GM21737 (cell line): Measurements from ENCODE around the gene CXXC5.
A peak's percentile ranks its signal among the peaks of the same experiment; 100 is the strongest.

ENCODE experiments used
- ATAC-seq: cut with Tn5 transposase; IDR thresholded peaks from one replicate; pipeline ENCODE4 v1.9.1; 2021; ENCODE audit warnings: mild to moderate bottlenecking, moderate library complexity; ENCODE audit not compliant: unreplicated experiment

Gene CXXC5

DNA sequence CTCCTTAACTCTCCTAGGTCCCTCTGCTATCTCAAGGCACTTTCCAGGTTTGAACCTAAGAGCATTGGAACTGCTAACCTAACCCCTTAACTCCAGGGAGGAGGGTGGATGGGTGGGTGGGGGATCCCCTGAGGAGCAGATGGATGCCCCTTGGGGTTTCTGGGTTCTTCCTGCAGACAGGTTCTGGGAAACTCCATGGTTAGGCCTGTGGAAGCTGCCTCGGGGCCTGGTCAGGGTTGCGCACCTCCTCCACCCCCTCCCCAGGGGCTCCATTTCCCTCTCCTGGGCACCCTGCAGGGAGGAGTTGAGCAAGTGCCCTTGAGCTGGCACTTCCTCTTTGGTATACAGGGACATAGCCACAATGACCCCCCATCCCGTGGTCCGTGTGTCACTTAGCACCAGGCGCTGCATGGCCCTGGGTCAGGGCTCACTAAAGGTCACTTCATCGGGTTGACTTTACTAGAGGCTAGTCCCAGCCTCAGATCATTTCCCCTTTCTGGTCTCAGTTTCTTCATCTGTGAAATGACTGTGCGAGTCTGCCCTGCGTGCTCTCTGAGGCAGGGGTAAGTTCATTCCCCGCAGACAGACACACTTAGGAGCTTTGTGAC is 16.0 kb downstream of the CXXC5 start:
- ATAC-seq, result peak; percentile 38

DNA sequence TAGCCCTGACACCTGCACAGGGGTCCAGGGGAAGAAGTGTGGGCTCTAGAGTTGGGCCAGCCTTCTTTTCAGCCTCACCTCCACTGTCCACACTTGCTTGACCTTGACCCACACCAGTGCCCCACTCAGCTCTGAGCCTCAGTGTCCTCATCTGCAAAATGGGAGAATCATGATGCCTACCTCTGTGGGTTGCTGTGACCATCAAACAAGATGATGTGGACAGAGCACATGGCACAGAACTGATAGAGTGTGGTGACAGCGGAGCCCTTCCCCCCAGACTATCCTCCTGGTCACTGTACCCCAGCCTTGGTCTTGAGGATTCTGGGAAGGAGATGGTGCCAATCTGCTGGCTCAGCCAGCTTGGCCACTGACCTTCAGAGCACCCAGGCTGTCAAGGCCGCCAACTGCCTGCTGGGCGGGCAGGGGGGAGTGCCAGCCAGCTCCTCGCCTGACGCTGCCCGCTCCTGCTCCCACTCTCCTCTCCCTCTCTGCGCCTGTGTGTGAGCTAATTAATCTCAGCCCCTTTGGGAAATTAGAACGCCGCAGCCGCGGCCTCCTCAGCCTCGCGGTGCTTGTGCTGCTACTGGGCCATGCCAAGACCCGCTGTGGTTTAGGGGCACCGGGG is 16.7 kb downstream of the CXXC5 start:
- ATAC-seq, result no peak

DNA sequence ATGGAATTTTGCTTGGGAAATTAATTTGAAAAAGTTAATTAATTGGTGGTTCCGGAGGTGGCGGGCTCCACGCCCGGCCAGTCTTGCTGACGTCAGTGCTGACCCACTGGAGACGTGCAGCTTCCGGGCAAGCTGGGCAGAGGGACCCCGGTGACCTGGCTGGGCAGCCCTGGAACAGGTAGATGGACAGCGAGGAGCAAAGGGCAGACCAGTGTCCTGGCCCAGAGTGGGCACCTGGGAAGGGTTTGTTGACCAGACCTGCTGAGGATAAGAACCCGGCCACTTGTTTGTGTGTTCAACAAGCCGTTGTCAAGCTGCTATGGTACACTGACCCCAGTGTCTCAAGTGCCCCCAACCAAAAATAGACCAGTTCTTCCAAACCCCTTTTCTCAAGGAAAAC is 17.5 kb downstream of the CXXC5 start:
- no peak for ATAC-seq

DNA sequence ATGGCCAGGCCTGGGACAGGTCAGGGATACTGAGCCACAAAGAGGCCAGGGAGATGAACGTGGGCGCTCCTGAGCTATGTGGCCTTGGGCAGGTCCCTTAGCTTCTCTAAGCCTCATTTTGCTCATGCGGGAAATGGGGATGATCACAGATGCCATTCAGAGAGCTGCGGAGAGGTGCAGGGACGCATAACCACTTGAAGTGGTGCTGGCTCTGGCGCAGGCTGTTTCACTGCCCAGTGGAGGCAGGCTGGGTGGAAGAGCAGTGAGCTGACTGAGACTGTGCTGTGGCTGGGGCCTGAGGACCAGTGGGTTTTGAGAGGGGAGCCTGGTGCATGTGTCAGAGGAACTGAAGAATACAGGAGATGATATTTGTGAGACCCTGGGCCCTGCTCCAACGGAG is 18.4 kb downstream of the CXXC5 start:
- ATAC-seq, result no peak

DNA sequence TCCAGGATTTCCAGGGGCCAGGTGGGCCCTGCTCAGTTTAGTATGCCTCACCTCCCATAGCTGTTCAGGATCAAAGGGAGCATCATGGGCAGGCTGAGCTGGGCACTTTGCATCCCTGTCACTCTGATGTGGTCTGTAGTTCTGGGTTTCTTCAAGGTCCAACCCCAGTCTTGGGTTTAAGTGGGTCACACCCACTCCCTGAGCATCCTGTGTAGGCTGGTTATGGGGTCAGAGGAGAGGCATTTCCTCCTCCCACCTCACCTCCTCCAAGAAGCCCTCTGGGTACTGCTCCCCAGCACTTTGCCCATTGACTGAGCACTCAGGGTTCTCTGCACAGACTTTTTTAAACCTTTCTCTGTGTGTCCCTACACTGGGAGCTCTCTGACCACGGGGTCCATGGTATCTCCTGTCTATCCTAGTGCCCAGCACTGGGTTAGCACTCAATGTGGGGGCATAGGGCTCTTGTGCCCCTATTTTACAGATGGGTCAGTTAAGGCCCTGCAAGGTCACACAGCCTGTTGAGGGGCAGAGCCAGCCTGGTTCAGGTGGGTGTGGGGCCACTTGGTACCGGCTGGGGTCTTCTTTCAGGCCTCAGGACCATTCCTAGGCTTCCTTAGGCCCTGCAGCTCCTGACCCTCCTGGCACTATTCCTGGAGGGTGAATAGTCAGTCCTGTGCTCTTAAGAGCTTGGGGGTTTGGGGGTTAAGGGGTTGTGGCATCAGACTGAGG is 19.0 kb downstream of the CXXC5 start:
- no peak for ATAC-seq

DNA sequence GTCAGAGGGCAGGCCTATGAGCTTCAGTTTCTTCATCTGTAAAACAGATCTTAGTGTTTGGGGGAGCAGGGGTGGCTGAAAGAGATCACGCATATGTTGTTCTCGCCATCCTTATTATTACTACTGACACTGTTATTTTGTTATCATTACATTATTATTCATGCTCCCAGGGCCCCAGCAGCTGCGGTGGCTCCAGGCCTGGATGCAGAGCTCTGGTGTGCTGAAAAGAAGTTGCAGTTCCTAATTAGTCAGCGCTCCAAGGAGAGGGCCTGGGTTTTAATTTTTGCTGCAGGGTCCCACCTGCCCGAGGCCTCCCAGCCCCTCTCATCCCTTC is 19.5 kb downstream of the CXXC5 start:
- no peak for ATAC-seq

DNA sequence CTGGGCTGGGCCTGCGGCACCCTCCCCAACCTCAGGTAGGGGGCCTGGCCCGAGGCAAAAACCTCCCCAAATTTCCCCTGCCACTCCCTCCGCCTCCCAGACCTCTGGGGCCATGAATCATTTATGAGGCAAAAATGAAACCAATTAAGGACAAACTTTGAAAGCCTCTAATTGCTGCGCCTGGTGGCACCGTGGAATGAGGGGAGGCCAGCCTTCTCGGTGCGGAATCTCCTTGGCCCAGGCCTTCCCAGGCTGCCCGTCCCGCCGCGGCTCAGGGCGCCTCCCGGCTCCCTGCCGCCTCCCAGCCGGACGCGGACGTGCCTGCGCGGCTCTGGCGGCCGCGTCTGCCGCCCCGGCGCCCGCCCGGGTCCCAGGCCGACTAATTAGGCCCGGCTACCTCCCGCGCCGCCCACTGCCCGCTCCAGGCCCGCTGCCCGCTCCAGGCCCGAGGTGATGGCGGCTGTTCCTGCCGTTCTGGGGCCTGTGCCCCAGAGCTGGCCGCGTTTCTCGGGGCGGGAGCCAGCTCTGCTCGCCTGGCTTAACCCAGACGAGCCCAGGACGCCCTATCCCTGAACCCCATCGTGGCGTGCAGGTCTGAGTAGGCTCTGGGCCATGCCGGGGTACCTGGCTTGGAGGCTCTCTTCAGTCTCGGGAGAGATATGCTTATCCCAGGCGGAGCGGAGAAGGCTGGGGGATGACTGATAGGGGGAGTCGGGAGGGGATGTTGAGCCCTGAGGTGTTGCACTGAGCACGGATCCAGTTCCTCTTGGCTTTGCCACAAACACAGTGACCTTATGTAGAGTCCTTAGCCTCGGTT is 20.1 kb downstream of the CXXC5 start:
- ATAC-seq, result no peak

DNA sequence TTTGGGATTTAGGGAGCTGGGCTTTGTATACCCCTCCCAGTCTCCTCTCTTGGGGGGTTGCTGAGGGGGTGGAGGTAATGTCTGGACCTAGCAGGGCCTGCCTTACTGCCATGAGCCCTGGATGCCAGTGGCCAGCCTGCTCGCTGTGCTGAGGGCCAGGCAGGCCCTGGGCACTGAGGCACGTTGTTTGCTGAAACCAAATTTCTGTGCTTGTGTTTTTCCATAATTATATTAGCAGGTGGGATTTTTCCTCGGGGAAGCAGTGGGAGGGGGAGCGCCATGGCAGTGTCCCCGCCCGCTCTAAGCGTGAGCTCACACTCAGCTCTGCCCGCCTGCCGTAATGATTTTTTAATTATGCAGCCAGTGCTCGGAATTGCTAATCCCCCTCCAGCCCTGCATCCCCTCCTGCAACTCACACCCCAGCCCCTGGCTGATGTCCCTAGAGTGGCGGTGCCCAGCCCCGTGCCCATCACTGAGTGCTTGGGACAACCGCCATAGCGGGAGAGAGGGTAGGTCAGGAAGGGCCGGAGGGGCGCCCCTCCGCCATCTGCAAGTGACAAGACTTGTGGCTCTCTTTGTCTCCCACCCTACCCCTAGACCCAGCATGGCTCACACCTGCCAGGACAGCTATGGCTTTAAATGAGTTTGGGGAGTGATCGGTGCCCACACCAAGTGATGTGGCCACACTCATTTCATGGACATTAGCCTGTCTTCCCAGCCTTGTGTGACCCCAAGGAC is 20.9 kb downstream of the CXXC5 start:
- no peak for ATAC-seq

DNA sequence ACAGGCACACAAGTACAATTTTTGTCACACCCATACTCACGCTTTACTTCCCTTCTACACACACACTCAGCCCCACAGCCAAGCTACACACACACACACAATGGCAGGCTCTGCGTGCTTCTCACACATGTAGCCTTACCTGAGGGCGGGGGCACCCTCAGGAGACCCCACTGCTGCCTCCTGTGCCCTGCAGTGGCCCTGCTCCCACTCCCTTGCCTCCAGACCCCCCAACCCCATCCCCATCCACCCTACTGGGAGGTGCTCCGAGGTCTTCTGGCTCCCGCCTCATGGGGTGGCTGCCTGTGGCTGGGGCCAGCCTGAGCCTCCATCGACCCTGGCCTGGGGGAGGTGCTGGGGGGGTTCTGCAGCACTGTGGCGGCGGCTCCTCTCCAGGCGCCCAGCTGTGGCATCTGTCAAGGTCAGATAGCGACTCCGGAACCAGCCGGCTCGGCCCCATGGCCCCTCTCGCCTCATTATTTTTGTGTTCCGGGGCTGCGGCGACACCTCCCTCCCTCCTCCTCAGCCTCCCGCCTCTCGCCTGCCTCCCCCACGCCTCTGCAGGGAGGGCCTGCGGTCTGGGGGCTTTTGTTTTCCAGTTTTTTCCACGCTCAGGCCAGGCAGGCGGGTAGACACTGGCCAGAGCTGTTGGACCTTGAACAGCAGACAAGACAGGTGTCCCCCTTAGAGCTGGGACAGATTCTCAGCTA is 21.7 kb downstream of the CXXC5 start:
- peak; percentile 29 for ATAC-seq

DNA sequence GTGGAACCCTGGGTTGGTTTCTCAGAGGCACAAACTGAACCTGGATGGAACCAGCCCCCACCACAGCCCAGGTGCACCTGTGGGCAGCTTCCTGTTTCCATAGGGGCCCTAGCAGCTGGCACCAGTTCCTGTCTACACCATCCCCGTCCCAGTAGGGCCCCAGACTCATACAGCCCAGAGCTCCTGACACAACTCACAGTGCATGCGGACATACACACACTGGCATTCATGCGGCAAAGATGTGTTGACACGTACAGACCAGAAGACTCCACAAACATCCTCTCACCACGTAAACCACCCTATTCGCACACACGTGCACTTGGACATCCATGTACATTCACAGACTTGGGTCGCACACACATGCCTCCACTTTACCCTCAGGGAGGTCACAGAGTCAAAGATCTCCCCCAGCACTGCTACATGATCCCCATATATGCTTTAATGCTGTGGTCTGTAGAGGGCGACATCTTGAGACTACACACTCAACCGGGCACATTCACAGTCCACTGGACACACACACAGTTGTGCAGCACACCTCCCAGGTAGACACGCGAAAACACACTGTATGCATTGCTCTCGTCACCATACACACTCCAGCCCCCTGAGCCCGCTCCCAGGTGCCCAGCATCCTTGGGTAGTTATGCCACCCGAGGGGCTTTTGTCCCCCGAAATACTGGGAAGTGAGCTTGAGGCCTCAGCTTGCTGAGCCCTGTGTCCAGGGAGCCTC is 22.4 kb downstream of the CXXC5 start:
- peak; percentile 48 for ATAC-seq

DNA sequence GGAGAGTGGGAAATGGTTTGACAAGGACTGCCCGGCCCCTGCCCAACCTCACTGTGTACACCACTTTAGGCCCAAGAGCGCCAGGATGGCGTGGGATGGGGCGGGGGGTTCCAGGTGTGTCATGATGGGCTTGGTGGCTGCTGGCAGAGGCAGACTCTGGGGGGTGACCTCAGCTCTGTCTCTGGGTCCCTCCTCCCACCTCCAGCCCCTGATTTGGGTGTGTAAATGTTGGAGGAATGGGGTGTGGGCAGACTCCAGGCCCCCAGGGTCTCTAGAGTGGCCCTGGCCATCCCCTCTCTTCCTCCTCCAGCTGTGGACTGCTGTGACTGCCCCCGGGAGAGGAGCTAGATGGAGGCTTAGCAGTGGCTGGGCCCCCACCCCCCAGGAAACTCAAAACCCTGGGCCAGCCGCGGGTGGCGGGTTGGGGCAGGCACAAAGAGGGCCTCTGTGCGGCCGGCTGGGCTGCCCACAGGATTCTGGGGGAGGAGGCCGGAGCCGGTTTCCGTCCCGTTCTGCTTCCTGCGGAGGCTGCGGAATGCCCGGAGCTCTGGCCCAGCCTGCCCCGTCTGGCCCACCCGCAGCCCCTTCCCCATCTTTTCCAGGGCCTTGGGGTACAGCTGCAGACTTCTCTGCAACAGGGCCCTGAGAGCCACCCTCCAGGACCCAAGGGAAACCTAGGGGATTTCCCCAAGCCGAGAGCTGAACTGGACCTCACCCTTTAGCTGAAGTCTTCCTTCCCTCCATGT is 23.1 kb downstream of the CXXC5 start:
- no peak for ATAC-seq

DNA sequence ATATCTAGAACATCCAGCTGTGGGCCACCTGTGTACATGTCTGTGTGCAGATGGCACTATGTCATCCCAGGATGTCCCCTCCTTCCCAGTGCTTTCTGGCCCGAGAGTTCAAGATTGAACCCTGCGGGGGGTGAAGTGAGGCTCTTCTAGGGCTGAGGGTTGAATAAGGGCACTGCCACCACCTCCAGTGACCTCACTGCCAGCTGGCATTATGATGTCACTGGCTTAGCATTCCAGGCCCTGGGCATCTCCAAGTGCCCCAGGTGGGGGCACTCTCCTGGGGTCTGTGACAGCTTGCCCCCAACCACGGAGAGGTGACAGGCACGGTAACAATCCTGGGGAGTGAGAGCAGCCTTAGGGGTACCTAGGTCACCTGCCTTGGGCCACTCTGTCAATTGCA is 27.1 kb downstream of the CXXC5 start:
- ATAC-seq, result no peak

DNA sequence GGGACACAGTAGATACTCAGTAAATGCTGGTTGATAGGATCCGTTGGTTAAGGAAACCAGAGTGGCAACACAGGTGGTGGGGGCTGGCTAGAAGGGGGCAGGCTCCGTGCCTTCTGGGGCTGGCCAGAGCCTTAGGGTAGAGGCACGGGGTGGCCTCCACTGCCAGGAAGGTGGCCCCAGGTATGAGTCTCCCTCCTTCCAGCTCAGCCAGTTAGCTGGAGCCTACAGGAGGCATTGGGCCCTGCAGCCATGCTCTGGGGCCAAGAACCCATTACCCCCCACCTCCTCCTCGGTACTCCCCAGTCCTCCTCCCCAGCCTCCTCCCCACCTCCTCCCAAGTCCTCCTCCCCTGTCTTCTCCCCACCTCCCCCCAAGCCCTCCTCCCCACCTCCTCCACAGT is 27.7 kb downstream of the CXXC5 start:
- ATAC-seq, result no peak

DNA sequence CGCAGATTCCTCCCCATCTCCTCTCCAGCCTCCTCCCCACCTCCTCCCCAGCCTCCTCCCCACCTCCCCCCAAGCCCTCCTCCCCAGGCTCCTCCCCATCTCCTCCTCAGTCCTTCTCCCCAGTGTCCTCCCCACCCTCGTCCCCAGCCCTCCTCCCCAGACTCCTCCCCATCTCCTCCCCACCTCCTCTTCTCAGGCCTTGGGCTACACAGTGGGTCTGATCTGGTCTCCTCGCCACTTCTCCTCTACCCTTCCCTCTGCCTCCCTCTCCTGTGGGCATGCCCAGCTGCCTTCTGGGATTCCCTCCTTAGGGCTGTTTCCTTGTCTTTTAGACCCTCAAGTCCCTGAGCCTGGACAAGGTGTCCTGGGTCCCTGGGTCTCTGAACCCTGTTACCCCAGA is 28.3 kb downstream of the CXXC5 start:
- ATAC-seq, result no peak

DNA sequence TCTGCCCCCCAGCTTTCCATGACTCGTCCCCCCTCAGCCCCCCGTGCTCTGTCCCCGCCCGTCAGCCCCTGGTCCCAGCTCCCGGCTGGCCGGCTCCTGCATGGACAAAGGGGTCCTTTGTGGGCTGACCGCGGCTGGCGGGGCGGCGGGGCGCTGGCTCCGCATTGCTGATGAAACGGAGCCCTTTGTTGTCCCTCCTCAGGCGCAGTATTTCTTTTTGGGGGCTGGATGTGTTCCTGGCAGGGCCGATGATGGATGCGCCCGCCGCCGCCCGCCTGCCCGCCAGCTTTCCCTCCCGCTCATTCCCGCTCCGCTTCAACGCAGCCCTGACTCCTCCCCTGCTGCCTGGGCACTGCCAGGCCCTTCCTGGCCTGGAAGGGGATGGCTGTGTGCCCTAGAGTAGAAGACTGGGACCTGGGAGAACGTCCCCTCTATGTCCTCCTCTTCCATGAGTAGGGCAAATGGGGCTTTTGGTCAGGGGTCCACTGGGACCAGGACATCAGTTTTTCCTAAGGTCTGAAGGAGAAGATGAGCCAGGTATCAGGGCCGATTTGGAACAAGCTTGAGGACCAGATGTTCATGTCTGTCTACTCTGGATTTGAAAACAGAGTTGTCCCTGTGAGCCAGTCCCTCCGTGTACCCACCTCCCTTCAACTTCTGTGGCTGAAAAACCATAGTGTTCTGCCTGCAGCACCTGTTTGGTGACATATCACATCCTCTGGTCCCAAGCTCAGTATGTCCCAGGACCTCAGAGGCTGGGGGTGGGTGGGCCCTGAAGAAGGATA is 29.0 kb downstream of the CXXC5 start:
- no peak for ATAC-seq

DNA sequence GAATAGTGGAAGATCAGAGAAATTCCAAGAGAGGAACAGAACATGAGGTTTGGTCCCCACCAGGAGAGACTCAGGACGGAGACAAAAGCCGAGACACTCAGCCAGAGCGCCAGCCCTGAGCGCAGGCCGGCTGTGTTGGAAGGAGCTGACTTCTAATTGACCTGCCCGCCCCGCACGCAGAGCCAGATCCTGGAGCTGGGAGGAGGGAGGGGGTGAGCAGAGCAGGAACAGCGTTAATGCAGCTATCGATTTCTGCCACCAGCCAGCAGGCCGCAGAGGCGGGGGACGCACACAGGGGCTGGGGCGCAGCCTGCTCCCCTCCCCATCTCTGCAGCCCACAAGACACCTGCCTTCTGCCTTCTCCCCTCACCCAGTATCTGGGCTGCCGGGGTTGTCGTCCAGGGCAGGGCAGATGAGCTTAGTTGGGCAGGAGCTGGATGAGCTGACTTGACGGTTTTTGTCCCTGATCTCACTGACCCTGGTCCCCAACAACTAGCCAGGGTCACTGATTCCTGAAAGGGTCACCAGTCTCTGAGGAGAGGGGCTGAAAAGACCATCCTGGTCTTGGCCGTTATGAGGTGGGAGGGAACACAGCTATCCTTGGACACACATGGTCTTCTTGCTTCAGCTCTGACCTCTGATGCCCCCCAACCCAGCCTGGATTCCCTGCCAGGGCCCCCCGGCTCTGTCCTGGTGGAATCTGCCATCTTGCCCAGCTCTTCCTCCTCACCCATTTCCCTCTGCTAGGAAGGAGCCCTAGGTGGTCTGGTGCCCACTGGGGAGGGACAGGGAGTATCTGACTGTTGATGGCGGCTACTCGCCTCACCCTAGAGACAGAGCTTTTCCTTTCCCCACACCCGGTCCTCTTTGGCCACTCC is 29.8 kb downstream of the CXXC5 start:
- ATAC-seq, result no peak
